Mononuclear cell (primary cell): ENCODE measurements around the gene BBS1. TPM values are rescaled to one million over a fixed set of nuclear protein-coding genes. Genes with fewer than 3 reads are reported as not detected.

Experiments
- H3K27me3 ChIP-seq: 2 replicates; pipeline ENCODE4 v1.6.0; 2011; ENCODE audit warnings: low read length, control low read depth; ENCODE audit not compliant: insufficient read depth
- H3K4me1 ChIP-seq: 2 replicates; pipeline ENCODE4 v1.5.1; 2011; ENCODE audit warnings: mild to moderate bottlenecking, low read length, control low read depth; ENCODE audit not compliant: insufficient read depth
- H3K4me3 ChIP-seq: 2 replicates; pipeline ENCODE4 v1.5.1; 2011; ENCODE audit warnings: mild to moderate bottlenecking, low read length, moderate library complexity
- H3K9me3 ChIP-seq: 2 replicates; pipeline ENCODE4 v1.5.1; 2011; ENCODE audit warnings: low read depth, mild to moderate bottlenecking, control low read depth, low read length
- total RNA-seq: library from RNA; depleted of rRNA; stranded (reverse); fragments of >200 nt; gene quantifications from one replicate; pipeline ENCODE4 v1.2.3, GENCODE V29; 2012

Gene BBS1
- total RNA-seq, 1 donor: 12.6 TPM

GRCh38 chr11:66548041-66548440, 37.6 kb downstream of the BBS1 start:
- Histone ChIP-seq H3K27me3 (no peaks in the 10 kb centered on the region), H3K4me1 (peaks cover 30% of the 10 kb centered on the region), H3K4me3 (no peak overlapping the region), H3K9me3 (no peaks in the 10 kb centered on the region)

GRCh38 chr11:66548774-66549630, 38.6 kb downstream of the BBS1 start:
- Histone ChIP-seq H3K27me3 (no peaks in the 10 kb centered on the region), H3K9me3 (no peaks in the 10 kb centered on the region), H3K4me1 (peaks cover 20% of the 10 kb centered on the region), H3K4me3 (no peak overlapping the region)

- H3K27me3 ChIP-seq: no peaks in the 10 kb centered on the region
- H3K4me1 ChIP-seq: peaks cover 13% of the 10 kb centered on the region
- no peaks in the 10 kb centered on the region for H3K9me3 ChIP-seq
- H3K4me3 ChIP-seq: no peak overlapping the region
Observed at GRCh38 chr11:66549696-66550095, 39.3 kb downstream of the BBS1 start.

- peaks cover 5% of the 10 kb centered on the region for H3K4me1 ChIP-seq
- no peaks in the 10 kb centered on the region for H3K9me3 ChIP-seq
- H3K27me3 ChIP-seq: no peaks in the 10 kb centered on the region
- H3K4me3 ChIP-seq: no peak overlapping the region
Observed at GRCh38 chr11:66550887-66551286, 40.5 kb downstream of the BBS1 start.

- Histone ChIP-seq H3K4me1 (peaks cover 3% of the 10 kb centered on the region), H3K4me3 (no peak overlapping the region), H3K9me3 (no peaks in the 10 kb centered on the region), H3K27me3 (no peaks in the 10 kb centered on the region)
Observed at GRCh38 chr11:66554602-66555001, 44.2 kb downstream of the BBS1 start.

GRCh38 chr11:66555416-66555815, 45.0 kb downstream of the BBS1 start:
- Histone ChIP-seq H3K27me3 (no peaks in the 10 kb centered on the region), H3K9me3 (no peaks in the 10 kb centered on the region), H3K4me3 (no peak overlapping the region), H3K4me1 (peaks cover 3% of the 10 kb centered on the region)

- no peaks in the 10 kb centered on the region for H3K27me3 ChIP-seq
- H3K4me1 ChIP-seq: peaks cover 3% of the 10 kb centered on the region
- H3K4me3 ChIP-seq: no peak overlapping the region
- H3K9me3 ChIP-seq: no peaks in the 10 kb centered on the region
Observed at GRCh38 chr11:66556086-66556485, 45.7 kb downstream of the BBS1 start.

- Histone ChIP-seq H3K4me3 (no peak overlapping the region), H3K9me3 (no peaks in the 10 kb centered on the region), H3K4me1 (peaks cover 3% of the 10 kb centered on the region), H3K27me3 (no peaks in the 10 kb centered on the region)
Observed at GRCh38 chr11:66557733-66558326, 47.4 kb downstream of the BBS1 start.

GRCh38 chr11:66559142-66559865, 48.9 kb downstream of the BBS1 start:
- Histone ChIP-seq H3K4me3 (no peak overlapping the region), H3K27me3 (no peaks in the 10 kb centered on the region), H3K9me3 (no peaks in the 10 kb centered on the region), H3K4me1 (peaks cover 3% of the 10 kb centered on the region)

- Histone ChIP-seq H3K9me3 (no peaks in the 10 kb centered on the region), H3K4me1 (peaks cover 3% of the 10 kb centered on the region), H3K27me3 (no peaks in the 10 kb centered on the region), H3K4me3 (no peak overlapping the region)
Observed at GRCh38 chr11:66559866-66560676, 49.6 kb downstream of the BBS1 start.

- H3K27me3 ChIP-seq: no peaks in the 10 kb centered on the region
- H3K4me1 ChIP-seq: peaks cover 3% of the 10 kb centered on the region
- H3K9me3 ChIP-seq: no peaks in the 10 kb centered on the region
- H3K4me3 ChIP-seq: no peak overlapping the region
Observed at GRCh38 chr11:66561178-66561974, 50.9 kb downstream of the BBS1 start.

- Histone ChIP-seq H3K4me1 (peaks cover 3% of the 10 kb centered on the region), H3K9me3 (no peaks in the 10 kb centered on the region), H3K27me3 (no peaks in the 10 kb centered on the region), H3K4me3 (no peak overlapping the region)
Observed at GRCh38 chr11:66561975-66562248, 51.5 kb downstream of the BBS1 start.

- Histone ChIP-seq H3K4me1 (peaks cover 3% of the 10 kb centered on the region), H3K9me3 (no peaks in the 10 kb centered on the region), H3K27me3 (no peaks in the 10 kb centered on the region), H3K4me3 (no peak overlapping the region)
Observed at GRCh38 chr11:66562275-66562674, 51.8 kb downstream of the BBS1 start.

- Histone ChIP-seq H3K9me3 (no peaks in the 10 kb centered on the region), H3K4me3 (no peak overlapping the region), H3K4me1 (peaks cover 8% of the 10 kb centered on the region), H3K27me3 (peaks cover 6% of the 10 kb centered on the region)
Observed at GRCh38 chr11:66562907-66563583, 52.6 kb downstream of the BBS1 start.
